GM18873 (cell line): ENCODE results near the gene FCRL3.
"Not testable (repeated sequence)": the region's sequence is repeated elsewhere in the genome, so short reads cannot be mapped to it uniquely, and the experiment has no call there.

ENCODE experiments used
- ATAC-seq: cut with Tn5 transposase; IDR thresholded peaks from one replicate; pipeline ENCODE4 v1.9.1; 2021; ENCODE audit warnings: mild to moderate bottlenecking, moderate library complexity, moderate number of reproducible peaks; ENCODE audit not compliant: unreplicated experiment, low FRiP score

Gene FCRL3

GRCh38 chr1:157700732-157701131, at the start of gene FCRL3:
TSS of gene FCRL3 (minus strand) at chr1:157700769. CDS start at chr1:157700489, 280 bp downstream.
- no peak for ATAC-seq

GRCh38 chr1:157748262-157748817, 47.8 kb upstream of the FCRL3 start:
- no peak for ATAC-seq

- ATAC-seq, result no peak
These were observed 38.8 kb upstream of the FCRL3 start for GRCh38 chr1:157739229-157739901.

GRCh38 chr1:157735991-157736390, 35.4 kb upstream of the FCRL3 start:
- not testable (repeated sequence) for ATAC-seq

GRCh38 chr1:157734321-157734720, 33.8 kb upstream of the FCRL3 start:
- ATAC-seq, result no peak

GRCh38 chr1:157732755-157733154, 32.2 kb upstream of the FCRL3 start:
- no peak for ATAC-seq

GRCh38 chr1:157725221-157725577, 24.6 kb upstream of the FCRL3 start:
- ATAC-seq, result no peak

- no peak for ATAC-seq
These were observed 24.1 kb upstream of the FCRL3 start for GRCh38 chr1:157724537-157725220.

GRCh38 chr1:157723157-157723556, 22.6 kb upstream of the FCRL3 start:
- ATAC-seq, result no peak

GRCh38 chr1:157721985-157722384, 21.4 kb upstream of the FCRL3 start:
- no peak for ATAC-seq

GRCh38 chr1:157715736-157716135, 15.2 kb upstream of the FCRL3 start:
- ATAC-seq, result no peak

- no peak for ATAC-seq
These were observed 11.2 kb upstream of the FCRL3 start for GRCh38 chr1:157711802-157712201.

- no peak for ATAC-seq
These were observed 4.3 kb upstream of the FCRL3 start for GRCh38 chr1:157704878-157705277.

- ATAC-seq, result no peak
These were observed 3.4 kb upstream of the FCRL3 start for GRCh38 chr1:157703981-157704380.

- ATAC-seq, result no peak
These were observed 1.8 kb upstream of the FCRL3 start for GRCh38 chr1:157702308-157702825.

GRCh38 chr1:157700305-157700704, 264 bp downstream of the FCRL3 start:
- no peak for ATAC-seq

GRCh38 chr1:157697781-157698569, 2.6 kb downstream of the FCRL3 start:
- ATAC-seq, result no peak

- ATAC-seq, result no peak
These were observed 3.5 kb downstream of the FCRL3 start for GRCh38 chr1:157696966-157697628.

GRCh38 chr1:157695417-157695816, 5.2 kb downstream of the FCRL3 start:
- no peak for ATAC-seq

GRCh38 chr1:157691285-157691920, 9.2 kb downstream of the FCRL3 start:
- ATAC-seq, result no peak
